Activated naive CD4-positive, alpha-beta T cell treated with anti-CD3 and anti-CD28 coated beads, Interleukin-2, amount 50 U/mL, for 72 hours (primary cell): ENCODE data around the gene EVA1C. TPM values are rescaled to one million over a fixed set of nuclear protein-coding genes. Genes with fewer than 3 reads are reported as not detected.
A peak's percentile ranks its signal among the peaks of the same experiment; 100 is the strongest.

ENCODE experiments used
- ATAC-seq, 2 donors: fragments of 150-1000 bp; cut with Tn5 transposase; 2 replicates each; pipeline ENCODE4 v1.10.0; 2021; ENCODE audit warnings: mild to moderate bottlenecking in 2 of 2, moderate library complexity in 2 of 2
- DNase-seq, 2 donors: peaks; one replicate each; pipeline ENCODE4 v3.0.0; 2021 to 2022; ENCODE audit warnings: low spot score in 2 of 2
- H3K27ac Mint-ChIP-seq, 2 donors: one replicate each; pipeline ENCODE4 v1.8.0; 2022; ENCODE audit warnings: mild to moderate bottlenecking in 2 of 2, mixed read lengths in 2 of 2
- H3K36me3 Mint-ChIP-seq, 2 donors: one replicate each; pipeline ENCODE4 v1.8.0; 2022; ENCODE audit warnings: mixed read lengths in 2 of 2
- H3K9me3 Mint-ChIP-seq, 2 donors: one replicate each; pipeline ENCODE4 v1.8.0; 2022; ENCODE audit warnings: mixed read lengths in 2 of 2
- total RNA-seq, 2 donors: library from RNA; stranded (reverse); gene quantifications; one replicate each; pipeline ENCODE4 v1.2.3, GENCODE V29; 2022

The EVA1C gene
- total RNA-seq, 2 donors from 2014 or later = 7.8 to 15.2 TPM

DNA sequence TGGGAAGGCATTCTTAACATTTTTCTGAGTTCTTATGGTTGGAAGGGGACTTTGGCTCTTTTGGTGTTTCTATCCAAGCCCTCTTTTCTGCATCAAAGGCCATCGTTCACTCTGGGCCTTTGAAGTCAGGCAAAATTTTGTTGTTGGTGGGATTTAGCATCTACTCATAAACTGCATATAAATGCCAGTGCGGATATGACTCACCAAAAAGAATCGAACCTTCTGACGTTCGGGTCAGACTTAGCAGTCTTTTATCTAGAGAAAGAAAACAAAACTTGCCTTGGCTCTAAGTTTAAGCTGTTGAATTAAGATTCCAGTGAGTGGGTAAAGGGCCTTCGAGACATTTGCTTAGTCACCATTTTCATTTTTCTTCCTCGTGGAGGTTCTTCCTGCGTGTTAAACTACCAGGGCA, 51.4 kb downstream of the EVA1C start:
- no peaks in the 10 kb centered on the region for H3K9me3 Mint-ChIP-seq
- DNase-seq (no peak), ATAC-seq (no peak)
- H3K36me3 Mint-ChIP-seq = peaks cover 5 to 6% of the 10 kb centered on the region in 2 donors
- H3K27ac Mint-ChIP-seq = peak overlapping the region in 1 of 2 donors; percentile 60

DNA sequence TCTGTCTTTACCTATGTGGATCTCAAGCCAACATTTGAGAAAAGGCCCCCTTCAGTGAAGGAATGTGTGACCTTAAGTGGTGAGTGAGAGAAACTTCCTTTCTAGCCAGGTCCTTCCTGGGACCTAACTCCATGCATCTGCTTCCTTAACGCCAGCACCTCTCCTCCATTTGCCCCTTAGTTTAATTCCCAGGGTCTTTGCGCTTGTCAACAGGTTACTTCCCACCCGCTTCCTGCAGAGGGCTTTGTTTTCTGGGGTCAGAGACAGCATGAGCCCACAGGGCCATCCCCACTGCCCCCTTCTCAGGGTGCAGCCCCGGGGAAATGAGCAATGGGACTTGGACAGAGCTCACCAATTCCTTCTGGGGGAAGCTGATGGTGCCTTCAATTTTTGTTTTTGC, 54.8 kb downstream of the EVA1C start:
- Mint-ChIP-seq H3K9me3 (no peaks in the 10 kb centered on the region), H3K36me3 (no peaks in the 10 kb centered on the region), H3K27ac (no peak overlapping the region)
- ATAC-seq (no peak), DNase-seq (no peak)

DNA sequence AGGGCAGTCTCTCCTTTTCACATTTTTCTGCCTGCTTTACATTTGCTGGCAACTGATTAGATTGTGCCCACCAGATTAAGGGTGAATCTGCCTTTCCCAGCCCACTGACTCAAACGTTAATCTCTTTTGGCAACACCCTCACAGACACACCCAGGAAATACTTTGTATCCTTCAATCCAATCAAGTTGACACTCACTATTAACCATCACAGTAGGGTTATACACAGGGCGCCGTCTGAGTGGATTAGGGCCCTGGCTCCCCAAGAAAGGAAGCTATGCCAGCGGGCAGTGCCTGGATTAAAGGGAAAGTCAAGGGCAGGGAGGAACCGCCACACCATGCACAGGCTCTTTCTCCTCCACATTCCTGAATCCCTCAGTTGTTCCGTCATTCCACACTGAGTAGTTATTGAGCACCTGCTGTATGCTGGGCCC, 56.2 kb downstream of the EVA1C start:
- ATAC-seq = no peak
- Mint-ChIP-seq H3K9me3 (no peaks in the 10 kb centered on the region), H3K36me3 (no peaks in the 10 kb centered on the region), H3K27ac (peak overlapping the region in 1 of 2 donors; percentile 8)
- no peak for DNase-seq

DNA sequence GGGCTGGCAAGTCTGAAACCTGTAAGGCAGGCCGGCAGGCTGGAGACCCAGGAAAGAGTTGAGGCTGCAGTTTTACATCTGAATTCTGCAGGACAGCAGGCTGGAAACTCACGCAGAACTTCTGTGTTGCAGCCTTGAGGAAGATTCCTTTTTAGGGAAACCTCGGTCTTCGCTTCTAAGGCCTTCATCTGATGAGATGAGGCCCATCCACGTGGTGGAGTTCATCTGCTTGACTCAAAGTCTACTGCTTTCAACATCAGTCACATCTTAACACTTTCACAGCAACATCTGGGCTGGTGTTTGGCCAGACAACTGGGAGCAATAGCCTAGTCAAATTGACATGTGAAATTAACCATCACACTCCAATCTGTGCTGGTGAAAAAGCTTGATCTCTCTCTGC, 57.1 kb downstream of the EVA1C start:
- no peak overlapping the region for H3K27ac Mint-ChIP-seq
- H3K36me3 Mint-ChIP-seq = no peaks in the 10 kb centered on the region
- ATAC-seq = no peak
- H3K9me3 Mint-ChIP-seq = no peaks in the 10 kb centered on the region
- DNase-seq = no peak

DNA sequence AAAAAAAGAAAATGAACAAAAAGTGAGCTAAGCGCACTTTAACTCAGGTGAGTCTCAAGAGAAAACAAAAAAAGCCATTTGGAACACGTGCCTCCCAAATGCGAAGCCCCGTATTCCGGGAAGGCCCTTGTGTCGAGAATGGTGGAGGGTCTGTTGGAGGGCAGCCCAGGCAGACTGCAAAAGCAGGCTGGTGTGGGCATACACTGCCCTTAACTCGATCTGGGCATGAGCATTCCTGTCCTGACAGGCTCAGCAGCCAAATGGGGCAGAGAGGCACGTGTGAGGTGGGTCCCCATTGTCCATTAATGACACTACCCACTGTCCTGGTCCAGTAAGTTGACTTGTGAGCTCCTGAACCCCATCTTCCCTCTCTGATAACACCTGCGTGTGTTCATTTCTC, 57.7 kb downstream of the EVA1C start:
- H3K27ac Mint-ChIP-seq = no peak overlapping the region
- no peak for ATAC-seq
- H3K36me3 Mint-ChIP-seq = no peaks in the 10 kb centered on the region
- DNase-seq = no peak
- H3K9me3 Mint-ChIP-seq = no peaks in the 10 kb centered on the region

DNA sequence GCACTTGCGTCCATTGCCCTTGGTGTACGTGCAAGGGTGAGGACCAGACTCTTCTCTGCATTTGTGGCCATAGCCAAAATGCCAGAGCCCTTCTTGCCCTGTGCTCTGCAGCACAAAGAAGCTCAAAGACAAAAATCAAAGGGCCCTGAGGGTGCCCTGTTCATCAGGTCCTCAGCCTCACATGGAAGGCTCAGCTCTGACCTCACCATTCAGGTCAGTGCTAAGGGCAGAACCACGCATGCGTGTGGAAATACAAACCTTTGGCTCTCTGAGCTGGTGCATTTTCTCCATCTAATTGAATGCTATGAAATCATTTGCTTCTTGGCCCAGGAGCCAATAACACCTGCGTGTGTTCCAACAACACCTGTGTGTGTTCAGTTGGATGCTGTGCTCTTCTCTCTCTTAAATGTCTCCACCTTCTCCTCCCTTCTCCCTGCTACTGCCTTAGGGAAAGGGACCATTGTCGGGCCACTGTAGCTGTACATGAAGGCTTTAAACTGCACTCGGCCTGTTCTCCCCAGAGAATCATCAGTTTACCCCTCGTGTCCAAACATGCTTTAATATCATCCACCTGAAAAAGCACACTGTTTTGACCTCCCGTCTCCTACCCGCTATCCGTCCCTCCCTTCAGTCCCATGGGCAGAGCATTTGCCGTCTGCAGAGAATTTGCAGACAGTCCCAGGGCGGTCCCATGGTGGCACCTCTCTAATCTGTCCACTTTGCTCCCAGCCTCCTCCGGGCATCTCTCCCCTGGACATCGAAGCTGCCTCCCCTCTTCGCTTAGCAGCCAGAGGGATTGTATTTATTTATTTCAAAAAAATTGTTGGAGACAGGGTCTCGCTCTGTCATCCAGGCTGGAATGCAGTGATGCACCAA, 60.6 kb downstream of the EVA1C start:
- H3K9me3 Mint-ChIP-seq = no peaks in the 10 kb centered on the region
- DNase-seq (no peak), ATAC-seq (no peak)
- H3K27ac Mint-ChIP-seq = no peak overlapping the region
- no peaks in the 10 kb centered on the region for H3K36me3 Mint-ChIP-seq

DNA sequence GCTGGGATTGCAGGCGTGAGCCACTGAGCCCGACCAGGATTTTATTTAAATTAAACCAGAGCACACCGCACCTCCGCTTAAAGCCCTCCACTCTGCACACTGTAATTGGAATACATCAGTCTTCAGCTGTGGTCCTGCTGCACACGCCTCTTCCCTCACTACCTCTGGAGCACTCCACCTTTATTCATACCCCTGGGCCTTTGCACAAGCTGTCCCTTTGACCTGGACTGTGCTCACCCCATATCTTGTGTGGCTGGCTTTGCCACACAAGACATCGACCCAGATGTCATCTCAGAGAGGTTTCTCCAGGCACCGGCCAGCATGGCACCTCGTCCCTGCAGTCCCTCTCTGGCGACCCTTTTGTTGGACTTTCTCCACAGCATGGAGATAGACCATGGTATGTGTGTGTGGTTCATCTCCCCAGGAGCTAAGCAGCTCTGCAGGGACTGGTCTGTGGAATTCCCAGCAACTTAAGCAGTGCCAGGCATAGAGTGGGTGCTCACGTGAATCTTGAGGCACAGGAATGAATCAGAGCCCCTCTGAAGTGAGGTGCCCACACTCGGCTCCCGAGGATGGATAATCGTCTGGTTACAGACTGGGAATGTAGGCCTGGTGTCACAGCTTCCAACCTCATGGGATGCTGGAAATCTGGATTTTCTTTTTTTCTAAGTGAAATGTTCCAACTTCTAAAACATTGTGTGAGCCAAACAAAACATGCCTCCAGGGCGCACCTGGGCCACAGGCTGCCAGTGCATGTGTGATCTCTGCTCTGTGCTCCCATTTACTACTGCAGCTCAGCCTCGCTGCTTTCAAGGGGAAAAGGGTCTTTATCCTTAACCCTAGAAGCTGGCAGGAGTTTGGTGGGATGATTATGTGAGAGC, 61.9 kb downstream of the EVA1C start:
- ATAC-seq = no peak

DNA sequence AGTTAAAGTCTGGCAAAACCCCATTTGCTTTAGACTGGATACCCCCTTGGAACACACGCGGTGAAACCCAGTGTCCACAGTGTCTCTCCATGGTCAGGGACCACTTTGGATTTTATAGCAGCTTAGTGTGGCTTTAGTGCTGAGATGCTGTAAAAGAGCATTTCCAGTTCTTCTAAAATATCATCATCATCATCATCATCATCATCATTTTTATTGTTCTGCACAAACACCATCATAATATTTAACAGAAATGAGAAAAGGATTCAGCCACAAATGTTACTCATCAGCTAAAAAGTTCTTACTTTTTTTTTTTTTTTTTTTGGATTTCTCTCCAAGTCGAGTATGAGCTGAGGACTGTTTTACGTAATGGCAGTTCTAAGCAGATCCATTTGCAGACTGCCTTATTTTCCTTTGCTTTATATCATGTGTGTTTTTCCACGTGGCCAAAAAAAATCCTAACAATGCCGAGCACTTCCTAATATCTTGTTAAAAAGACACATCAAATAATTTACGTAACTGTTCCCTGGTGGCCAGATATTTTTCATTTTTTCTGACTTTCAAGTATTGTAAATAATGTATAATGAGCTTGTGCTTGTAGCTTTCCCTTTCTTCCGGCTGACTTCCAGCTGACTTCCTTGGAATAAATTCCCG, 62.8 kb downstream of the EVA1C start:
- Mint-ChIP-seq H3K27ac (no peak overlapping the region), H3K9me3 (no peaks in the 10 kb centered on the region), H3K36me3 (no peaks in the 10 kb centered on the region)
- DNase-seq = no peak
- no peak for ATAC-seq

More for the DNA sequence above, 61.9 kb downstream of the EVA1C start:
- H3K9me3 Mint-ChIP-seq = no peaks in the 10 kb centered on the region
- no peak overlapping the region for H3K27ac Mint-ChIP-seq
- DNase-seq = no peak
- no peaks in the 10 kb centered on the region for H3K36me3 Mint-ChIP-seq

DNA sequence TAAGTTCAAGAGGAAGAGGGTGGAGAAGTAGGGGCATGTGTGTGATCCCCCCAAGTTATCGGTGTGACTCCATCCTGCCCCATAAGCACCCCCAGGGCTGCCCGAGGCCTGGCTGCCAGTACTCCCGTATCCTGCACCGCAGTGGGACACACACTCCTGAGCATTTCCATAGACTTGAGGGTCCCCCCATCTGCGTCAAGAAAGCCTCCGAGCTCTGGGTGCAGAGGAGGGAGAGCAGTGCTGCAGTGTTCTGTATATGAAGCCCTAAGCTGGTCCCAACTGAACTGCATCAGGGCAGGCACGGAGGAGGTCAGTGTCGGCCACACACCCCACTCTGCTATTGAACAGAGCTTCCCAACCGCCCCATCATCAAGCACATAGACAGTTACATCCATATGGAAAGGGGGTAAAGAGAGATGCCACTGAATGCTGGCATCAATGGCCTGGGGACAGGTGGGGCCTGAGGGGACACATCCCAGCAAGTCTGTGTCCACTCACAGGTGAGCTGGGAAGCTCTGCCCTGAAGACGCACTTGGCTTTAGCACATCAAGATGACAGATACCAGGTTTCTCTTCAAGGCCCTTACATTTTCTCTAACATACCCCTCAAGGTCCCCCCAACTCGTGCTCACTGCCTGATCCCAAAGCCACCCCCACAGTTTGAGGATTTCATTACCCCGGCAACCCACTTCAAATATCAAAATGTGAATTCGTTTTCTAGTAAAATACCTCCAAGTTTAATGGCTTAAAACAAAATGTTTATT, 64.3 kb downstream of the EVA1C start:
- no peak for ATAC-seq
- peak in 1 of 2 donors; percentile 13 for DNase-seq
- Mint-ChIP-seq H3K27ac (no peak overlapping the region), H3K9me3 (no peaks in the 10 kb centered on the region), H3K36me3 (no peaks in the 10 kb centered on the region)

DNA sequence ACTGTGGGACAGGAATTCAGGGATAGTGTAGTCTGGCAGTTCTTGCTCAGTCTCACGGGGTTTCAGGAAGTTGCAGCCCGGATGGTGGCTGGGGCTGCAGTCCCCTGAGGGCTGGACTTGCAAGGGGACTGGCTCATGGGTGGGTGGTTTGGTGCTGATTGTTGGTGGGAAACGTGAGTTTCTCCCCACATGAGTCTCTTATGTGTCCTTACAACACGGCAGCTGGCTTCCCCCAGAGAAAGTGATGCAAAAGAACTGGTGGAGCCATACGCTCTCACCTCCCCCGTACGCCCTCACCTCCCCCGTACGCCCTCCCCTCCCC, 64.9 kb downstream of the EVA1C start:
- ATAC-seq = no peak

DNA sequence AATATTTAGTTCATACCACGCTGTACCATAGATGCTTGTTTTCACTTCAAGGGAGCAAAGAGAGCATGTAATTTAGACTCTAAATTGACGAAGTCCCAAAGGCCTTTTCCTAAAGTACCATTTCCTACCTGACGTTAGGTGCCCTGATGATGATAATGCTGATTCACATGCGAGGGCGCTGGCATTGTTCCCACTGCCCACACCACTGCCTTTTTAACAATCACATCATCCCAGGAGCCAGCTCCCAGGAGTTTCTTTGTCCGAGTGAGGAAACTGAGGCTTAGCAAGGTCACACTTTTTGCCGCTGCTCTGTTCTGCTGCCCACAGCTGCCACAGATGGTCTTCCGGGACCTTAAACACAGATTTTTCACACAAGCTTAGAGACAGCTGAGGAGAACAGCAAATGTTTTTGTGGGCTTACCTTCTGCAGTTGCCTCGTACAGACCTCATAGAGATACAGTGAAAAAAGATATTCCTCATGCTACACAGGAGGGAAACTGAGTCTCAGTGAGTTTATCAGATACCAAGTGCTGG, 69.4 kb downstream of the EVA1C start:
- no peak overlapping the region for H3K27ac Mint-ChIP-seq
- H3K36me3 Mint-ChIP-seq = peaks cover 0 to 6% of the 10 kb centered on the region in 2 donors
- peaks cover 0 to 4% of the 10 kb centered on the region in 2 donors for H3K9me3 Mint-ChIP-seq
- no peak for ATAC-seq
- peak in 1 of 2 donors; percentile 31 for DNase-seq

More for the DNA sequence above, 64.9 kb downstream of the EVA1C start:
- Mint-ChIP-seq H3K36me3 (no peaks in the 10 kb centered on the region), H3K27ac (no peak overlapping the region), H3K9me3 (no peaks in the 10 kb centered on the region)
- peak in 1 of 2 donors; percentile 42 for DNase-seq

DNA sequence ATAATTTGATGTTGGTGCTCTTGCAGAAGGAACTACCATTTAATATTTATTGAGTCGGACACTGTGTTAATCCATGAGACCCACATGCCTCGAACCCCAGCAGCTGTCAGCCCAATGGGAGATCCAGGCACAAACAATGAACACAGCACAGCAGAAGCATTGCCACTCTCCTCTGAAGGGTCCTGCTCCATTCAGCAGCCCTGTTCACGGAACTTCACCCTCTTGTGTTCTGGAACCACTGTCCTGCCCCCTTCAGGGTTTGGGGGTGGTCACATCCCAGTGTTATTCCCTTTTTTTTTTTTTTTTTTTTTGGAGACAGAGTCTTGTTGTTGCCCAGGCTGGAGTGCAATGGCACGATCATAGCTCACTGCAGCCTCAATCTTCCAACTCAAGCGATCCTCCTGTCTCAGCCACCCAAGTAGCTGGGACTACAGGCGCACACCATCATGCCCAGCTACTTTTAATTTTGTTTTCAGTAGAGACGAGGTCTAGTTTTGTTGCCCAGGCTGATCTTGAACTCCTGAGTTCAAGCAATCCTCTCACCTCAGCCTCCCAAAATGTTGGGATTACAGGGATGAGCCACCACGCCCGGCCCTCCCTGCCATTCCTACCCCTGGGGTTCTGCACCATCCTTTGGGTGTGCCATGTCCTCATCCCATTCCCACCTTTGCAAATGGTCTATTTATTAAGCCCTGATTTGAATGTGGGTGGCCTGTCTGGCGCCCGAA, 70.2 kb downstream of the EVA1C start:
- ATAC-seq (no peak), DNase-seq (peak in 1 of 2 donors; percentile 9)
- Mint-ChIP-seq H3K27ac (peak overlapping the region in 1 of 2 donors; percentile 9), H3K9me3 (peaks cover 0 to 4% of the 10 kb centered on the region in 2 donors), H3K36me3 (peaks cover 0 to 6% of the 10 kb centered on the region in 2 donors)

DNA sequence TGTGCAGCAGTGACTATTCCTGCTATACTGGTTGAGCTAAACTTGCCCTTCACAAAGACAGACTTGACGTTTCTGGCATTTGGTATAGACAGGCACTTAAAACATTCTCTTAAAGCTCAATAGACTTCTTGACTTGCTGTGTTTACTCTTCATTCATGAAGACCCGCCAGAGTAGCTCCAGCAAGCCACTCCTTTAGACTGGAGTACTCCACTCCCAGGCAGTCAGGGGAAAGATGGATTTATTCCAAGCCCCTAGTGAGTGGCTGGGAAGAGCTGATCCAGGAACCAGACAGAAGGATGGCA, 70.7 kb downstream of the EVA1C start:
- Mint-ChIP-seq H3K36me3 (peaks cover 0 to 6% of the 10 kb centered on the region in 2 donors), H3K27ac (no peak overlapping the region), H3K9me3 (peaks cover 0 to 4% of the 10 kb centered on the region in 2 donors)
- no peak for DNase-seq
- ATAC-seq = no peak

DNA sequence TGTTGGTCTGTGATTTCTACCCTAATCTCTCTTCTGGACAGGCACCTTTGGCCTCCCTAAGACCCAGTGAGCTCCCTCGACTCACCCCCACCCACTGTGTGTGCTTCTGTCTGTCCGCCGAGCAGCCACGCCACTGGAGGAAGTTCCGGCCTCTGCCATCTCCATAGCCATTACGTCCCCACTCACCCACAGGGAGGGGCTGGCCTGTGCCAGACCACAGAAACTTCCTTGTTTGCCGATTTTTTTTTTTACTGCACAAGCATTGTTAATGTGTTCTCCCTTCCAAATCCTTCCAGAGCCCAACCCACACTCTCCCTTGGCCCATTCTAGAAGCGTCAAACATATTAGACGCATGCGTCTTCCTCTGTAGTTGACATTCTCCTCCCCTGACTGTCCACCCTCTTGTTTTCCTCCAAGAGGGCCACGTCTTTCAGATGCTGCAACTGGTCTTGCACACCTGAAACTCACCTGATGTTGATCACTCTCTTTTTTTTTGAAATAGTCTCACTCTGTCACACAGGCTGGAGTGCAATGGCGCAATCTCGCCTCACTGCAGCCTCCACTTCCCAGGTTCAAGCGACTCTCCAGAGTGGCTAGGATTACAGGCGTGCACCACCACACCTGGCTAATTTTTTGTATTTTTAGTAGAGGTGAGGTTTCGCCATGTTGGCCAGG, 72.3 kb downstream of the EVA1C start:
- no peak for ATAC-seq

DNA sequence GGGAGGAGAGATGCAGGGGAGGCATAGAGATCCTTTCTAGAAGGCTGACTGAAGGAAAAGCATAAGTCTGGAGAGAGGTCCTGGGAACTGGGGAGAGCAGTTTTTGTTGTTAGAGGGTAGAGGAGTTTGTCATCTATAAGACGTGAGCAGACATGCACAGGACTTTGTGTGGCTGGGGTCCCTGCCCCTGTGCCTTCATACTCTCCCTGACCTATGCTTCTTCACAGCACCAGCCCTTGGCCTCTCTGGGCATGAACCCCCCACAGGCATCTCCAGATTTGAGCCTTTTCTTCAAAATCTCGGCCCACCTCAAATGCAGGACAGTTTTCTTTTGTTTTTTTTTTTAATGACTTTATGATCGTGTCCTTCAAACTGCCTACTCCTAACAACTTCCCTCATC, 79.9 kb downstream of the EVA1C start:
- Mint-ChIP-seq H3K9me3 (peaks cover 0 to 6% of the 10 kb centered on the region in 2 donors), H3K27ac (no peak overlapping the region), H3K36me3 (peaks cover 15 to 34% of the 10 kb centered on the region in 2 donors)
- no peak for DNase-seq
- ATAC-seq = no peak

More for the DNA sequence above, 72.3 kb downstream of the EVA1C start:
- peak overlapping the region in 1 of 2 donors; percentile 48 for H3K27ac Mint-ChIP-seq
- peaks cover 0 to 14% of the 10 kb centered on the region in 2 donors for H3K36me3 Mint-ChIP-seq
- peak in 1 of 2 donors; percentile 21 for DNase-seq
- H3K9me3 Mint-ChIP-seq = peaks cover 0 to 9% of the 10 kb centered on the region in 2 donors
